ENCODE results near the gene ITPR3. TPM values are rescaled to one million over a fixed set of nuclear protein-coding genes. Genes with fewer than 3 reads are reported as not detected.

ITPR3 gene
- total and polyA plus RNA-seq, 2 of the 13 experiments (the other 11 are each of a cell fraction or from before 2014, with no cell fraction given) = 3.8 to 21.4 TPM

DNA sequence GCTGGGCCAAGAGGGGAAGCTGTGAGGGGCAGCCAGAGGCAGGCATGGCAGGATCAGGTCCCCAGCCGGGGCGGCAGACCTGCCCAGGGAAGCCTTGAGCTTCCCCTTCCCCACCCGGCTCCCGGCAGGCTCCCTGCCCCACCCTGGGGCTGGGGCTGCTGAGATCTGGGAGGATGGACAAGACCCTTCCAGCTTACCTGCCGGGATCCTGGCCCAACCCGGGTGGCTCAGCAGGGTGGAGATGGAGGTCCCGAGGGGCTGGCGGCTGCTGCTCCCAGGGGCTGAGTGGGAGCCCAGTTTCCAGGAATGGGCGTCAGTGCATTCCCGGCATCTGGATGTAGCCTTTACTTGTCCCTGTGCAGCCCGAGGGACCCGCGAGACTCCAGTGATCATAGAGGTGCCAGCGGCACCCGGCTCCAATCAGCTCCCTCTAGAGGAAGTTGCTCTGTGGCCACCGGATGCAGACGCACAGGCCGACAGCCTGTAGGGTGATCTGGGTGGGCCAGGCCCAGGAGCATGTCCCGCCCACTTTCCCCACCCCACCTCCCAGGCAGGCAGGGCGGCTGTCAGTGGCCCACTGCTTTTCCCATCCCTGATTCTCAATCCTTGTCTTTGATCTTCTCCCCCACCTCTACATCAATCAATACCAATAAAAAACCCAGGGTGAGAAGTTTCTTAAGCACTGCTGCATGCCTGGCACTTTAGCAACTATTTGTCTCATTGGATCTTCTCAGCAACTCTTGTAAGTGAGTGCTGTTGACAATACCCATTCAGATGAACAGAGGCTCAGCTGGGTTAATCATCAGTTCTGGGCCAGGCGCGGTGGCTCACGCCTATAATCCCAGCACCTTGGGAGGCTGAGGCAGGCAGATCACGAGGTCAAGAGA, 41.1 kb upstream of the ITPR3 start, which contains the start of gene BAK1 (continued):
- TF ChIP-seq RELA (CRISPR knock-in tag; IDR thresholded peaks at IDR 0.05) (no peak), NCOA1 (CRISPR knock-in tag; IDR thresholded peaks at IDR 0.05) (no peak), PCBP1 (IDR thresholded peaks at IDR 0.05; ENCODE audit: borderline replicate concordance, low read depth, low read length) (0 out of 2 replicates have a peak, but pooled peaks have one; percentile 49), ZNF136 (CRISPR knock-in tag; IDR thresholded peaks at IDR 0.05; ENCODE audit: low read depth) (no peak), ZNF737 (CRISPR knock-in tag; IDR thresholded peaks at IDR 0.05; ENCODE audit: borderline replicate concordance) (peak; percentile 66; the same call in 1 of the 2 replicates), NONO (IDR thresholded peaks at IDR 0.05) (no peak), NONO (CRISPR knock-in tag; conservative IDR thresholded peaks at IDR 0.05) (no peak; the same call in 1 of the 2 replicates), ATRX (CRISPR knock-in tag; IDR thresholded peaks at IDR 0.05; ENCODE audit: borderline replicate concordance) (no peak), ETV6 (CRISPR knock-in tag; conservative IDR thresholded peaks at IDR 0.05) (no peak), ZSCAN9 (CRISPR knock-in tag; IDR thresholded peaks at IDR 0.05; ENCODE audit: borderline replicate concordance) (peak; percentile 28; the same call in 1 of the 2 replicates), ZBTB1 (CRISPR knock-in tag; IDR thresholded peaks at IDR 0.05; ENCODE audit: borderline replicate concordance) (no peak)
- TF ChIP-seq, protein P1, sequence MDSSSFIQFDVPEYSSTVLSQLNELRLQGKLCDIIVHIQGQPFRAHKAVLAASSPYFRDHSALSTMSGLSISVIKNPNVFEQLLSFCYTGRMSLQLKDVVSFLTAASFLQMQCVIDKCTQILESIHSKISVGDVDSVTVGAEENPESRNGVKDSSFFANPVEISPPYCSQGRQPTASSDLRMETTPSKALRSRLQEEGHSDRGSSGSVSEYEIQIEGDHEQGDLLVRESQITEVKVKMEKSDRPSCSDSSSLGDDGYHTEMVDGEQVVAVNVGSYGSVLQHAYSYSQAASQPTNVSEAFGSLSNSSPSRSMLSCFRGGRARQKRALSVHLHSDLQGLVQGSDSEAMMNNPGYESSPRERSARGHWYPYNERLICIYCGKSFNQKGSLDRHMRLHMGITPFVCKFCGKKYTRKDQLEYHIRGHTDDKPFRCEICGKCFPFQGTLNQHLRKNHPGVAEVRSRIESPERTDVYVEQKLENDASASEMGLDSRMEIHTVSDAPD (CRISPR knock-in tag; IDR thresholded peaks at IDR 0.05) = no peak
- TF ChIP-seq, protein P2, sequence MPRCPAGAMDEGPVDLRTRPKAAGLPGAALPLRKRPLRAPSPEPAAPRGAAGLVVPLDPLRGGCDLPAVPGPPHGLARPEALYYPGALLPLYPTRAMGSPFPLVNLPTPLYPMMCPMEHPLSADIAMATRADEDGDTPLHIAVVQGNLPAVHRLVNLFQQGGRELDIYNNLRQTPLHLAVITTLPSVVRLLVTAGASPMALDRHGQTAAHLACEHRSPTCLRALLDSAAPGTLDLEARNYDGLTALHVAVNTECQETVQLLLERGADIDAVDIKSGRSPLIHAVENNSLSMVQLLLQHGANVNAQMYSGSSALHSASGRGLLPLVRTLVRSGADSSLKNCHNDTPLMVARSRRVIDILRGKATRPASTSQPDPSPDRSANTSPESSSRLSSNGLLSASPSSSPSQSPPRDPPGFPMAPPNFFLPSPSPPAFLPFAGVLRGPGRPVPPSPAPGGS (CRISPR knock-in tag; IDR thresholded peaks at IDR 0.05) = no peak
- TF ChIP-seq, protein P3, sequence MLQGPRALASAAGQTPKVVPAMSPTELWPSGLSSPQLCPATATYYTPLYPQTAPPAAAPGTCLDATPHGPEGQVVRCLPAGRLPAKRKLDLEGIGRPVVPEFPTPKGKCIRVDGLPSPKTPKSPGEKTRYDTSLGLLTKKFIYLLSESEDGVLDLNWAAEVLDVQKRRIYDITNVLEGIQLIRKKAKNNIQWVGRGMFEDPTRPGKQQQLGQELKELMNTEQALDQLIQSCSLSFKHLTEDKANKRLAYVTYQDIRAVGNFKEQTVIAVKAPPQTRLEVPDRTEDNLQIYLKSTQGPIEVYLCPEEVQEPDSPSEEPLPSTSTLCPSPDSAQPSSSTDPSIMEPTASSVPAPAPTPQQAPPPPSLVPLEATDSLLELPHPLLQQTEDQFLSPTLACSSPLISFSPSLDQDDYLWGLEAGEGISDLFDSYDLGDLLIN (CRISPR knock-in tag; IDR thresholded peaks at IDR 0.05; ENCODE audit: borderline replicate concordance) = 0 out of 2 replicates have a peak, but pooled peaks have one; percentile 28
- TF ChIP-seq, protein P4, sequence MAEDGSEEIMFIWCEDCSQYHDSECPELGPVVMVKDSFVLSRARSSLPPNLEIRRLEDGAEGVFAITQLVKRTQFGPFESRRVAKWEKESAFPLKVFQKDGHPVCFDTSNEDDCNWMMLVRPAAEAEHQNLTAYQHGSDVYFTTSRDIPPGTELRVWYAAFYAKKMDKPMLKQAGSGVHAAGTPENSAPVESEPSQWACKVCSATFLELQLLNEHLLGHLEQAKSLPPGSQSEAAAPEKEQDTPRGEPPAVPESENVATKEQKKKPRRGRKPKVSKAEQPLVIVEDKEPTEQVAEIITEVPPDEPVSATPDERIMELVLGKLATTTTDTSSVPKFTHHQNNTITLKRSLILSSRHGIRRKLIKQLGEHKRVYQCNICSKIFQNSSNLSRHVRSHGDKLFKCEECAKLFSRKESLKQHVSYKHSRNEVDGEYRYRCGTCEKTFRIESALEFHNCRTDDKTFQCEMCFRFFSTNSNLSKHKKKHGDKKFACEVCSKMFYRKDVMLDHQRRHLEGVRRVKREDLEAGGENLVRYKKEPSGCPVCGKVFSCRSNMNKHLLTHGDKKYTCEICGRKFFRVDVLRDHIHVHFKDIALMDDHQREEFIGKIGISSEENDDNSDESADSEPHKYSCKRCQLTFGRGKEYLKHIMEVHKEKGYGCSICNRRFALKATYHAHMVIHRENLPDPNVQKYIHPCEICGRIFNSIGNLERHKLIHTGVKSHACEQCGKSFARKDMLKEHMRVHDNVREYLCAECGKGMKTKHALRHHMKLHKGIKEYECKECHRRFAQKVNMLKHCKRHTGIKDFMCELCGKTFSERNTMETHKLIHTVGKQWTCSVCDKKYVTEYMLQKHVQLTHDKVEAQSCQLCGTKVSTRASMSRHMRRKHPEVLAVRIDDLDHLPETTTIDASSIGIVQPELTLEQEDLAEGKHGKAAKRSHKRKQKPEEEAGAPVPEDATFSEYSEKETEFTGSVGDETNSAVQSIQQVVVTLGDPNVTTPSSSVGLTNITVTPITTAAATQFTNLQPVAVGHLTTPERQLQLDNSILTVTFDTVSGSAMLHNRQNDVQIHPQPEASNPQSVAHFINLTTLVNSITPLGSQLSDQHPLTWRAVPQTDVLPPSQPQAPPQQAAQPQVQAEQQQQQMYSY (CRISPR knock-in tag; IDR thresholded peaks at IDR 0.05) = 0 out of 2 replicates have a peak, but pooled peaks have one; percentile 30
- TF ChIP-seq, protein P5, sequence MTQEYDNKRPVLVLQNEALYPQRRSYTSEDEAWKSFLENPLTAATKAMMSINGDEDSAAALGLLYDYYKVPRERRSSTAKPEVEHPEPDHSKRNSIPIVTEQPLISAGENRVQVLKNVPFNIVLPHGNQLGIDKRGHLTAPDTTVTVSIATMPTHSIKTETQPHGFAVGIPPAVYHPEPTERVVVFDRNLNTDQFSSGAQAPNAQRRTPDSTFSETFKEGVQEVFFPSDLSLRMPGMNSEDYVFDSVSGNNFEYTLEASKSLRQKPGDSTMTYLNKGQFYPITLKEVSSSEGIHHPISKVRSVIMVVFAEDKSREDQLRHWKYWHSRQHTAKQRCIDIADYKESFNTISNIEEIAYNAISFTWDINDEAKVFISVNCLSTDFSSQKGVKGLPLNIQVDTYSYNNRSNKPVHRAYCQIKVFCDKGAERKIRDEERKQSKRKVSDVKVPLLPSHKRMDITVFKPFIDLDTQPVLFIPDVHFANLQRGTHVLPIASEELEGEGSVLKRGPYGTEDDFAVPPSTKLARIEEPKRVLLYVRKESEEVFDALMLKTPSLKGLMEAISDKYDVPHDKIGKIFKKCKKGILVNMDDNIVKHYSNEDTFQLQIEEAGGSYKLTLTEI (CRISPR knock-in tag; conservative IDR thresholded peaks at IDR 0.05) = no peak
- TF ChIP-seq, protein P6, sequence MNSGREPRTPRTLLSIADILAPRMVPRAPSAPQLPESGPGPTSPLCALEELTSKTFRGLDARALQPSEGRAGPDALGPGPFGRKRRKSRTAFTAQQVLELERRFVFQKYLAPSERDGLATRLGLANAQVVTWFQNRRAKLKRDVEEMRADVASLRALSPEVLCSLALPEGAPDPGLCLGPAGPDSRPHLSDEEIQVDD (CRISPR knock-in tag; IDR thresholded peaks at IDR 0.05; ENCODE audit: borderline replicate concordance) = no peak

Data from HepG2 (cell line).